Left ventricle myocardium inferior (tissue), 1 donor: ENCODE results near the gene ANAPC15. TPM values are rescaled to one million over a fixed set of nuclear protein-coding genes. Genes with fewer than 3 reads are reported as not detected.

Source experiments
- DNase-seq: peaks from one replicate; pipeline ENCODE4 v3.0.0-alpha.2; 2020
- H3K27ac ChIP-seq: fragments of 200-600 bp; replicated peaks from 2 replicates; pipeline ENCODE4 v1.8.0; 2021
- H3K27me3 ChIP-seq: fragments of 200-600 bp; 2 replicates; pipeline ENCODE4 v1.8.0; 2021; ENCODE audit warnings: low read depth
- H3K36me3 ChIP-seq: fragments of 200-600 bp; 2 replicates; pipeline ENCODE4 v1.8.0; 2021
- H3K4me1 ChIP-seq: fragments of 200-600 bp; 2 replicates; pipeline ENCODE4 v1.8.0; 2021
- H3K4me3 ChIP-seq: fragments of 200-600 bp; 2 replicates; pipeline ENCODE4 v1.8.0; 2021; ENCODE audit warnings: mild to moderate bottlenecking, moderate library complexity
- H3K9me3 ChIP-seq: fragments of 200-600 bp; replicated peaks from 2 replicates; pipeline ENCODE4 v1.8.0; 2021
- intact Hi-C: fragments of 100-400 bp; cut with micrococcal nuclease; formaldehyde crosslinking; loops from one replicate; pipeline ENCODE4 v1.11.0; 2022
- microRNA-seq: library from miRNA; unstranded; fragments of <30 nt; microRNA quantifications from one replicate; pipeline ENCODE4 v1.2.0, GENCODE V29; 2020
- total RNA-seq: library from RNA; stranded (reverse); fragmentation: NEBNext Ultra II Directional; extraction: Animal tissue kit (Norgen Biotek cat#: 25700); gene quantifications from one replicate; pipeline ENCODE4 v1.2.1, GENCODE V29; 2021
- TF ChIP-seq, protein P1 (sequence below): fragments of 200-600 bp; IDR thresholded peaks from 2 replicates; pipeline ENCODE4 v1.8.0; 2021; ENCODE audit warnings: antibody characterized with exemption, mild to moderate bottlenecking, borderline replicate concordance
- donor health status: DM: no; HTN: yes; CAD: no; lungs with severe emphysema.

ANAPC15 gene
- total RNA-seq, 1 donor from 2014 or later, result 43.9 TPM

- Histone ChIP-seq H3K4me1 (peaks cover 16% of the 10 kb centered on the region), H3K27me3 (no peaks in the 10 kb centered on the region), H3K36me3 (no peaks in the 10 kb centered on the region), H3K27ac (no peak overlapping the region), H3K4me3 (no peak overlapping the region), H3K9me3 (no peaks in the 10 kb centered on the region)
- no peak for DNase-seq
- TF ChIP-seq, protein P1, sequence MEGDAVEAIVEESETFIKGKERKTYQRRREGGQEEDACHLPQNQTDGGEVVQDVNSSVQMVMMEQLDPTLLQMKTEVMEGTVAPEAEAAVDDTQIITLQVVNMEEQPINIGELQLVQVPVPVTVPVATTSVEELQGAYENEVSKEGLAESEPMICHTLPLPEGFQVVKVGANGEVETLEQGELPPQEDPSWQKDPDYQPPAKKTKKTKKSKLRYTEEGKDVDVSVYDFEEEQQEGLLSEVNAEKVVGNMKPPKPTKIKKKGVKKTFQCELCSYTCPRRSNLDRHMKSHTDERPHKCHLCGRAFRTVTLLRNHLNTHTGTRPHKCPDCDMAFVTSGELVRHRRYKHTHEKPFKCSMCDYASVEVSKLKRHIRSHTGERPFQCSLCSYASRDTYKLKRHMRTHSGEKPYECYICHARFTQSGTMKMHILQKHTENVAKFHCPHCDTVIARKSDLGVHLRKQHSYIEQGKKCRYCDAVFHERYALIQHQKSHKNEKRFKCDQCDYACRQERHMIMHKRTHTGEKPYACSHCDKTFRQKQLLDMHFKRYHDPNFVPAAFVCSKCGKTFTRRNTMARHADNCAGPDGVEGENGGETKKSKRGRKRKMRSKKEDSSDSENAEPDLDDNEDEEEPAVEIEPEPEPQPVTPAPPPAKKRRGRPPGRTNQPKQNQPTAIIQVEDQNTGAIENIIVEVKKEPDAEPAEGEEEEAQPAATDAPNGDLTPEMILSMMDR, result no peak
- intact Hi-C loops, result no loop called here
These were observed 50.6 kb downstream of the ANAPC15 start for GRCh38 chr11:72061739-72062396.

Small RNA genes within 50 kb of the gene (microRNA-seq; reads per million reads assigned to microRNA genes)
- gene MIR3165, result not detected

Other genes starting within 250 kb of the ANAPC15 start
- not detected for gene DEFB131B, start 234.2 kb downstream of the ANAPC15 start, total RNA-seq
- gene XNDC1N, start 184.1 kb downstream of the ANAPC15 start, total RNA-seq, result 2.5 TPM
- 23.0 TPM for gene RNF121, start 183.6 kb downstream of the ANAPC15 start, total RNA-seq
- 4.9 TPM for gene IL18BP, start 113.8 kb downstream of the ANAPC15 start, total RNA-seq
- gene NUMA1, start 32.2 kb downstream of the ANAPC15 start, total RNA-seq, result 82.5 TPM
- 3.5 TPM for gene LRRC51, start 31.8 kb downstream of the ANAPC15 start, total RNA-seq
- 82.0 TPM for gene LAMTOR1, start 9.4 kb downstream of the ANAPC15 start, total RNA-seq
- not detected for gene TOMT, start 6.8 kb downstream of the ANAPC15 start, total RNA-seq
- gene FOLR3, start 23.0 kb upstream of the ANAPC15 start, total RNA-seq, result 1.7 TPM
- 0.49 TPM for gene FOLR1, start 79.4 kb upstream of the ANAPC15 start, total RNA-seq
- 20.9 TPM for gene FOLR2, start 104.1 kb upstream of the ANAPC15 start, total RNA-seq
- gene INPPL1, start 112.1 kb upstream of the ANAPC15 start, total RNA-seq, result 115 TPM
- gene PHOX2A, start 131.5 kb upstream of the ANAPC15 start, total RNA-seq, result not detected